ENCODE measurements around the gene MVB12B.

- TF ChIP-seq CTCF (IDR thresholded peaks at IDR 0.05; ENCODE audit: insufficient read depth, low read depth, low read length) (no peak), EZH2 (IDR thresholded peaks at IDR 0.05; ENCODE audit: insufficient read depth, low read length) (no peak)
Measured at GRCh38 chr9:126532019-126532462, 205.4 kb downstream of the MVB12B start.

Data from astrocyte (in vitro differentiated cells and primary cell).